Globus pallidus (tissue), 1 donor: ENCODE results near the gene LHFPL6.

Source experiments
- DNase-seq: peaks from one replicate; pipeline ENCODE4 v3.0.0-alpha.2; 2015; ENCODE audit warnings: low spot score

Gene LHFPL6

DNA sequence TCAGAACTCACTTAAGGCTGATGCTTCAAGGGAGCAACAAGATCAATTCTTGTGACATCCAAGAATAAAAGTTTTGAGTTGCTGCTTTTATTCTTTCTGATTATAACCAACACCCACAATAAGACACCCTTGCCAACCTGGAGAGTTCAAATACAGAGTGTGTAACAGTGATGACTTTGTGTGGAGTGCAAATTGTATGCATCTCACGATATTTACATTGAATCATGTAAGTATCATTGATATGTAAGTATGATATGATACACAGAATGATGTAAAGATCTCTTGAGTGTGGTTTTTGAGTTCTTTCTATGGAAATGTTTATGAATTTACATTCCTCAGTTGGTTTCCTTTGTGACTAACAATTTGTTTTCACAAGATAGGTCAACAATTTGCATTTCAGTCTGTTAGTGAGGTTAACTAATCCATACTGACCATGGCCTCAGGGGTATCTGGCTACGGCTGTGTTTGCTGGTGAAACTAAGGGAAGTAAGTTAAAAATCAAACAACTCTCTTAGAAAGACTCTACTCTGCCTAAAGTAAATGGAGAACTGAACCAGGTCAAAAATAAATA, 12.4 kb downstream of the LHFPL6 start:
- no peak for DNase-seq

DNA sequence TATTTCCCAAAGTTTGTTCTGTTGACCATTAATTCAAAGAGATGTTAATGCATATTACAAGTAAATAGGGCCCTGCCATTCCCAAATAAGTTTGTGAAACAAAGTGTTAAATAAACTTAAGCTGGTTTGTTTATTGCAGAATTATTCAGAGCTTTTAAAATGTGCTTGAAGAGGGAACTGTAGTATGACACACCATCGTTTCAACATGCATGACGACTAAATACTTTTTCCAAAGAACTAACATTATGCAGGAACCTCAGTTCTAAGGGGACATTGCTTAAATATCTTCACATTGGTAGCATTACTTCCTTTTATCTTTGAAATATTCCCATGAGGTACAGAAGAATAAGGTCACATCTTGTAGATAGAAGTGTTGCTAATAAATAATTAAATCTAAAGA, 14.6 kb downstream of the LHFPL6 start:
- DNase-seq = no peak

DNA sequence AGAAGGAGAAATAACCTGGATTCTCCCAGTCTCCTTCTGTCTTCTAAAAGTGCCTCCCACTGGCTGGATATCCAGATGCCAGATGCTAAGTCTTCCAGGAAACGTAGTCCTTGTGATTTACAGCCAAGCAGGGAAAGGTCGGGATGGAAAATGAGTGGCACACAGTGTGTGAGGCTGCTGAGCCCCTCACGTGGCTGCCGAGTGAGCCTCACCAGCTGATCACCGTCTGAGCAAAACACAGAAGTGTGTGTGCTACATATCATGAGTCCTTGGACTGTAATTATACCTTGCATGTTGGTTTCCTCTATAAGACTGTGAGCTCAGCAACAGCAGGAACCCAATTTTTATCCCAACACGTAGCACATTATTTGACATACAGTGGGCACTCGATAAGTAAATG, 15.1 kb downstream of the LHFPL6 start:
- DNase-seq = no peak

DNA sequence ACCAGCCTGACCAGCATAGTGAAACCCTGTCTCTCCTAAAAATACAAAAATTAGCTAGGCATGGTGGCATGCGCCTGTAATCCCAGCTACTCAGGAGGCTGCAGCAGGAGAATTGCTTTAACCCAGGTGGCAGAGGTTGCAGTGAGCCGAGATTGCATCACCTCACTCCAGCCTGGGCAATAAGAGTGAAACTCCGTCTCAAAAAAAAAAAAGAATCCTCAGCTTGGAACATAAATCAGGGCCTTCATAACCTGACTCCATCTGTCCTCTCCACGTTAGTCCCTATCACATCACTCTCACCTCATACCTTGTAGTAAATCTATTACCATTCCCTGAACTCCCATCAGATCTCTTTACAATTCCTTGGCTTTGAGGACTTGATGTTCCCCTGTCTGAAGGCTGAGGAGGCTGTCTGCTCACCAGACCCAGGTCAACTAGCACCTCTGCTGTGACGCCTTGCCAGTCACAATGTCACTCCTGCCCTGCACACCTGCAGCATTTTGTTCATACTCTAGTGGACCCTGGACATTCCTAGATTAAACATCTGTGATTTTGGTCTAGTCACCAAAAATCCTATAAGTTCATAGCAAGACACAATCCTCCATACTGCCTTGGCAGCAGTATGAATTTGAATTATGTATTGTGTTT, 15.9 kb downstream of the LHFPL6 start:
- no peak for DNase-seq

DNA sequence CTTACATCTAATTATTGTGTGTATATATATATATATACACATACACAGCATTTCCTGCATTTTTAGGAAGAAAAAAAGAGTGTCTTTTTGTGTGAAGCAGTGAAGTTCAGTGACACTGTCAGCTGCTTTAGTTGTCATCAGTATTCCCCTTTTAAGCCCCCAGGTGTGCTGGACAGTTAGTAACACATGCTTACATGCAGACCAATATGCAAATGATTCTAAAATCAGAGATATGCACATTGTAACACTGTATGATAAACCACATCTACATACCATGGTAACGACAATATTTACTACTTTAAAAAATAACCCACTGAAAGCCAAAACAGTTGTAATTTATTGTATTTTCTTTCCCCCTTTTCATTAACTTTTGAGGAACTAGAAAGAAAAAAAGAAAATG, 16.8 kb downstream of the LHFPL6 start:
- no peak for DNase-seq

DNA sequence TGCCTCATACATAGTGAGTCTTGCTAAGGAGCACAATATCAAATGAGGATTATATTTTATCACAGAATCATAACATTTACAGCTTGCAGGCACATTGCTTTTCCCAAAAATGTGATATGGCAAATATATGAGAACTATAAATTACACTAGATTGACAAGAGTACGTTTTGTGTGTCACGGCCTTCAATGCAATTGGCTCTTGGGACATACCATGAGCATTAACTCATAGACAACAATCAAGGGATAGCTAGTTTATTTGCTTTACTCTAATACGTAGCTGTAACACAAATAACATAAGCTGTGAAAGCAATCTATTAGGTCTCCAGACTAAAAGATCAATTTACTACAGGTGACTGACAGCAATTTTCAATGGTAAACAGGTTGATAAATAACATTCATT, 17.8 kb downstream of the LHFPL6 start:
- DNase-seq = no peak

DNA sequence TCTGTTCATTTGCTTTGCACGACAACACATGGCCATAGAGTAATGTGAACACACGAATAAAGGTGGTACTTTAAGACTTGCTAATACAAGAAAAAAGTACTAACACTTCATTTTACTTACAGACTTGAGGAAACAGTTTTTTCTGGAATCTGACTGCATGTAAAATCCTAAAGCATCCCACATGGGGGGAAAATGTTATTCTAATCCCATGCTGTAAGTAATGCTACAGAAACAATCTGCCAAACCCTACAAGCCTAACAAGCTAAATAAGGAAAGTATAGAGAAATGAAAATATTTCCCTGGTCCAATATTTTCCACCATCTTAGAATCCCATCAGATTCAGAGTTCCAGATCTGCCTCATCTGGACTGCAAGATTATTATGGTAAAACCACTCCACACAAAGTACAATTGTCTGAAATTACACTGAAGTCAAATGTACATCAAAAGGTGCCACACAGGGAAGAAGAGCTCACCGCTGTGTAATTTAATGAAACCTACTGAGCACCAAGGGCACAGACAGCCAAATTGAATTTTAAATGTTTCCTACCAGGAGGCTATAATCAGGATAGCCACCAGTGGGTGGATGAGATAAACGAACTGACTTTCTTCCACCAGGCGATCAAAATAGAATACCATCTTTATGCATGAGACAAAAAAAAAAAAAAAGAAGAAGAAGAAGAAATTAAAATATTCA, 22.0 kb downstream of the LHFPL6 start:
- no peak for DNase-seq

DNA sequence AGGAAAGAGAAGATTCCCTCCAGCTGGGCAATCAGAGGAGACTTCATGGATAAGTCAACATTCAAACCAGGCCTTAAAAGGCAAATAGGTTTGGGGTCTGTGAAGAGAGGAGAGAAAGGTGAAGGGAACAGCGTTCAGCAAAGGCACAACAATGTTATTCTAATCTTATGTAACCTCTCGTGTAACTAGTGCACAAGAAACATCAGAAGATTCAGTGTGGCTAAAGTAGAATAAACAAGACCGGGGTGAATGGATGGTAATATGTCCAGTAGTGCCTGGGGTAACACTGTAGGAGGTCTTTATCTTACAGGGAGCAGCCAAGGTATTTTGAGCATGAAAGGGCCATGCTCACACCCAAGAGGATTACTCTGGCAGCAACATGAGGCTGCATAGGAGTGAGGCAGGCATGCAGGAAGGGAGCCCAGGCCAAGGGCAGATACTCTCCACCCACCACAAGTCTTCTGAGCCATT, 24.1 kb downstream of the LHFPL6 start:
- DNase-seq = no peak

DNA sequence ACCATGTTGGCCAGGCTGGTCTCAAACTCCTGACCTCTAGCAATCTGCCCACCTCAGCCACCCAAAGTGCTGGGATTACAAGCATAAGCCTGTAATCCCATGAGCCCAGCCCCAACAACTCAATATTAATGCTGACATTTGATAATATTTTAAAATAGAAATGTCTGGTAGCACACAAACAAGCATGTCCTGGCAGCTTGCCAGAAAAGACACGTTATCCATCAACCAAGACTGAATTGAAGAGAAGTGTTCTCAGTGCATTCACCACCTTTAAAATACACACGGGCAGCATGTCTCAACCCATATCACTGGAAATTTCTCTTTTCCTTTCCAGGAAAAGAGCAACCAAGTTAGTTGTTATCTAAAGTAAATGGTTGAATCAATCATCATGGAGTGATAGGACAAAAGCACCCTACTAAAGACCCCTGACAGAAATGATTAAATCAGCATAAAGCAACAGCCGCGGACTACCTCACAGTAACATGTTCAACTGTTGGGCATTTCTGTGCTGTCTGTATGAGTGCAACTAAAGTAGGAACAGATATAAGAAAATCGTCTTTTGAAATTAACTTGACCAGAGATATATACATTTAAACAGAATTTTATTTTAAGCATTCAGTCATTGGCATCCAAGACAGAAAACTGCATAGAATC, 25.0 kb downstream of the LHFPL6 start:
- no peak for DNase-seq

DNA sequence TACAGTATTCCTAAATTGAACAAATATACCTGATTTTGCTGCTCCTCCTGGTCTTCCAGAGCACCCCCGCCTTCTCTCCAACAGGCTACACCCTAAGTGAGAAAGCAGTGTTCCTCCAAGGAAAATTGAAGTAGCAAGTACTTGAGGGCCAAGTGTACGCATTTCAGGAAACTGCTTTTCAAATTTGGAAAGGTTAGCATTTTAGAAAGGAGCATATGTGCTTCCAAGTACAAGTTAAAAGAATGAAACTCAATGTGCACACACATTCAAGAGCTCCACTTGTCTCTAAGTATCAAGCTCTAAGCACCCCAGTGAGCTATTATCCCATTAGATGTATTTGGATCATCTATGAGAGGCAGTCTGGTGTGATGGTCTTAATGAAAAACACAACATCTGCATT, 25.8 kb downstream of the LHFPL6 start:
- no peak for DNase-seq

DNA sequence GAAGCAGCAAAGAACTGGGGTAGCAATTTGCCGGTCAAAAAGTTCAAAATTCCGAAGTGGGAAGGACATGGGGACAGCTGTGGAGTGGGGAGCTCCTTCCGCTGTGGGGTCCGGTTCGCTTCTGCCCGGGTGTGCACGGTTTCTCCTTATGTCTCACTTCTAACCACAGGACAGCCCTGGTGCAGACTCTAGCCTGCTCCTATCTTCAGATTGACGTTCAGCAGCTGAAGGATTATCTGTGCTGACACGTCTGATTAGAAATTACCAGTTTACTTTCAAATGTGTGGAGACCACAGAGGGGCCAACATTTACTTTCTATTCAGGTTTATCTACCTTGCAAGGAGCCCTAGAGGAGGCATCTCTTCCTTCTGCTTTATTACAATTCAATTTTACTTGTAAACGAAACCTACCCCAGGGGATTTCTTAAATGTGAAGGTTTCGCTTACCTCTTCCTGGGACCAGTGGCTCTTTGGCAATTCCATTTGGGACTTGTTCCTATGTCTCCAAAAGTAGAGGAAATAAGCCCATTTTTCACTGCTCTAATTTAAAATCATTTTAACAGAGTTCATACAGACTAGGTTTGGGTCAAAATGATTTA, 27.3 kb downstream of the LHFPL6 start:
- DNase-seq = no peak

DNA sequence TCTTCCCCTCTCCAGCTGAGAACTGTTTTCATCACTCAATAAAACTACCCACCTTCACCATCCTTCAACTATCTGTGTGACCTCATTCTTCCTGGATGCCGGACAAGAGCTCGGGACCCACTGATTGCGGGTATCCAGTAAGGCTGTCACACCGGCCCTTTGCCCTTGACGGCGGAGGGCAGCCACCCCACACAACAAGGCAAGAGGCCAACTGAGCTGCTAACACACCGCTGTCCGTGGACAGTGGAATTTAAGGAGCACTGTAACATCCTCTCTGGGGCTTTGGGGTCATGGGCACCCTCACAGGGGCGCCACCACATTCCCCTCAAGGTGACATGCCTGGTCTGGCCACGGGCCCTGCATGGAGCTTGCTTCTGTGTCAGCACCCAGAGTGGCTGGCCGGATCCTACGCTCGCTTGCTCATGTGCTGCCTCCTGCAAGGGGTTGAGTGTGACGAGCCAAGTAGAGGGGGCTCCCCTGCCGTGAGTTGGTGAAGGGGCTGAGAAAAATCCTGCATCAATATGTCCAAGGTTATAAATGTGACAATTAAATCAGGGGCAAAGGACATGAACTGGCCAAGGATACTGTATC, 31.4 kb downstream of the LHFPL6 start:
- no peak for DNase-seq

DNA sequence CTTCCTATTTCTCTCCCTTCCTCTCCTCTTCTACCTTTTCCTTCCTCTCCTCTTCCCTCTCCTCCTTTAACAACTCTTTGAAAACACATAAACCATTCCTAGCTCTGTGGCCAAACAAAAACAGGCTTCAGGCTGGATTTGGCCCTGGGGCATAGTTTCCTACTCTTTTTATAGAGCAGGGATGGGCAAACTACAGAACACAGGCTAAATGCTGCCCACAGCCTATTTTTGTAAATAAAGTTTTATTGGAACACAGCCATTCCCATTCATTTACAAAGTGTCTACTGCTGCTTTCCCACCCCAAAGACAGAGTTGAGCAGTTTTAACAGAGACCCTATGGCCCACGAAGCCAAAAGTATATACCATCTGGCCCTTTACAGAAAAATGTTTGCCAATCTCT, 35.4 kb downstream of the LHFPL6 start:
- DNase-seq = no peak

DNA sequence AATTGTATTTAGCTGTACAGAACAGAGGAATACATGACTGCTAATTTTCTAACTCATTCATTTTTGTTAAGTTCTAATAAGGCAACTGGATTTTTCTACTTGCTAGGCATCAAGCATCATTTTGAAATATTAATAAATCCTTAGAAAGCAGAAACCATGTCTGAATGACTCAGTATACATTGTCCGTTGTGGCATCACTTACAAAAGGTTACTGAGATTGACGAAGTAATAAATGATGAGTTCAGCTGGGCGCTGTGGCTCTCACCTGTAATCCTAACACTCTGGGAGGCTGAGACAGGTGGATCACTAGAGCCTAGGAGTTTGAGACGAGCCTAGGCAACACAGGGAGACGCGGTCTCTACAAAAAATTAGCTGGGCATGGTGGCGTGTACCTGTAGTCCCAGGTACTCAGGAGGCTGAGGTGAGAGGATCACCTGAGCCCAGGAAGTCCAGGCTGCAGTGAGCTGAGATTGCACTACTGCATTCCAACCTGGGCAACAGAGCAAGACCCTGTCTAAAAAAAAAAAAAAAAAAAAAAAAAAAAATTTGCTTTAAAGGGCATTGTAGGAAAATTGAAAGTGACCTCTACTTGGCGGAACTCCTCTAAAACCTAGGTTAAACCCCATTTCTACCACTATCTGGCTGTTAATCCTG, 36.6 kb downstream of the LHFPL6 start:
- DNase-seq = no peak

DNA sequence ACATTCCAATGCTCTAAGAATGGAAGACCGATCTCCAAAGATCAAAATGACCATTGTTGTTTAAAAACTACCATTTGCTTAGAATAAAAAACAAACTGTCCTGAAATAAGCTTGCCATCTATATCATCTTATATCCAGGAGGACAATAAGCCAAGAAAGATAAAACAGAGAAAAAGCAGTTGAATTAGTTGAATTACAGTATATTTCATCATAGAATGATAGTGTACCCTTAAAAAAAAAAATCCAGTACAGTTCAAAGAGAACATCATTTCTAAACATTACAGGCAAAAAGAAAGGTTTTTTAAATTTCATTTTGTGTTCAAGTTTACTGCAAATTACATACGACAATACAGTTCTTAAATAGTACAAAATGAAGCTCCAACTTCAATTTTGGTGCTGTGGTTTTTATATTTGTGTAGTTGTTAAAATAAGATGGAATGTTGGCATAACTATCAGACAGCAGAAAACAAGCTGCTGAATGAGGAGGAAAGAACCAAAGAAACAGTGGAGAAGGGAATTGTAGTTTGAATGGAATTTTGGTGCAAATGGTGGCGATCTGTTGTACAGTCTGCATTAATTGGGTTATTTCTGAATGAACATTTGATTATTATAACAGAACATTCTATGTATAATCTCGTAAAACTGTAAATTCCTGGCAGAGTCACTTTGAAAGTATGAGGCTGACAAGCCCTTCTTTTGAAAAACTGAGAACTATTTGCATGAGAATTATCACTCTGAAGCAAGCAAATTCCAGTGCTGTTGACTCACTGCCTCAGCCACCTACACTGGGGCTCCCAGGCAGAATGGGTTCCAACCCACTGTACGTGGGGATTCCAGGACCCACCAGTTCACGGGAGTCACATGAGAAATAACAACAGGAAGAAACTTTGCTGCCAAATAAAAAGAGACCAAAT, 37.7 kb downstream of the LHFPL6 start:
- no peak for DNase-seq

DNA sequence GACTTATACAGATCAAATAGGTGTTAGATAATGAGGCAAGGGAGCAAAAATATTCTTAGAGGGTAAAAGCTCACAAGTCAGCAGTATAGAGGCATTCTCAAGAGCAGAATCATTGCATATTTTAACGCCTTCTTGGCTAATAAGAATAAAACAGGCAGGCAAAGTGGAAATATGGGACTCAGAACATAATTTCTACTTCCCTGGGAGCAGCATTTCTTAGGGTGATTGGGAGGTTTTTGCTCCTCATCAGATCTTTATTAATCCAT, 39.6 kb downstream of the LHFPL6 start:
- DNase-seq = no peak

DNA sequence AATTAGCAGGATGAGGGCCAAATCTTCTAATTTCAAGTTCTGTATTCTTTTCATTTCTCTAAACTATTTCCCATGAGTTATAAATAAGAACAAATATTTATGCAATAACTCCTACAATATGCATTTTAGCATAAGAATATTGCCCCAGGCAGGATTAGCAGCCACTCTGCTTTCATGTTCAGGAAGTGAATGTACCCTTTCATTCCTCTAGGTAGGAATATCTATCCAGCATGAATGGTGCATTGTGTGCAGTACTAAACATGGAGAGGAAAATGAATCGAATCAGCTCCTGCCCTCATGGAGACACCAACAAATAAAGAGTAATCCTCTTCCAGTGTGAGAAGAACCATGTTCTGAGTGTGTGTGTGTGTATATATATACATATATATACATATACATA, 41.0 kb downstream of the LHFPL6 start:
- no peak for DNase-seq

DNA sequence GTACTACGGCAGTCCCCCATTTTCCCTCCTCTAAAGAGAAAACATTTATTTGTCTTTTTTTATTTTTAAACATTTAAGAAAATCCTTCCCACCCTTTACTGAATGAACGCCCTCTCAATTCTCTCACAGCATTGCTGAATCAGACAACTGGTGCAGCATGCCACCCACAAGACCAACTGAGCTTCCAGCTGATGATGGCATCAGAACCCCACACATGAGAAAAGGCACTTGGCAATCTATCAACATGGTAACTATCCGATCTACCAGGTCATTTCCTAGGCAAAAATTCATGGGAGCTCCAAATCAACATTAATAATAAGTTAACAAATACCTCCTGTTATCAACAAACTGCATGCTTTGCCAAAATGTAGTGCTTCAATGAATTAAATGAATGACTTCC, 43.1 kb downstream of the LHFPL6 start:
- DNase-seq = no peak

DNA sequence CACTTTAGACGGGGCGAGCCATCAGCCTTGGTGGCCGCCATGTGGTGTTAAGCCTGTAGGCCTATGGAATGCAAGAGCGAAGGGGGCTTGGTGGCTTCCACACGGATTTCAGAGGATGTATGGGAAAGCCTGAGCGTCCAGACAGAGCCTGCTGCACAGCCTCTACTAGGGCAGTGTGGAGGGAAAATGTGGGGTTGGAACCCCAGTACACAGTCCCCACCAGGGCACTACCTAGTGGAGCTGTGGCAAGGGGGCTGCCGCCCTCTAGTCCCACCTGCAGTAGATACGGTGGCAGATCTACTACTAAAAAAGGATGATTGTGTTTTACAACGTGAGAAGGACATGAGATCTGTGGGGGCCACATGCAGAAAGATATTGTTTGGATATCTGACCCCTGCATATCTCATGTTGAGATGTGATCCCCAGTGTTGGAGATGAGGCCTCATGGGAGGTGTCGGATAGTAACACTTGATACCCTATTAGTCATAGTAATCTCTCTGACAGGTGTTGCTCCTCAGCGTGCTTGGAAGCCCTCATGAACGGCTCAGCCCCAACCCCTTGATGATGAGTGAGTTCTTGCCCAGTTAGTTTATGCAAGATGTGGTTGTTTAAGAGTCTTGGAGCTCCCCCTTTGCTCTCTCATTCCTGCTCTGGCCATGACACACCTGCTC, 45.6 kb downstream of the LHFPL6 start:
- DNase-seq = no peak

DNA sequence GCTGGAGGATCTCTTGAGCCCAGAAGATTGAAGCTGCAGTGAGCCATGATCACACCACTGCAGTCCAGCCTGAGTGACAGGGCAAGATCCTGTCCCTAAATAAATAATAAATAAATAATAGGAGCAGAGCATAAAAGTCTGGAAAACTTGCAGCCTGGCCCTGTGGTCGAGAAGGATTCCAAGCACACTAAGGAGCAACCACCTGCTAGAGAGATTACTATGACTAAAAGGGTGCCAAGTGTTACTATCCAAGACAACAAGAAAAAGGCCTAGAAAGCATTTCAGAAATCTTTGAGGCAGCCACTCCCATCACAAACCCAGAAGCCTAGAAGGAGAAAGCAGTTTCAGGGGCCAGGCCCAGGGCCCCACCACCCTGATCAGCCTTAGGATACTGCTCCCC, 46.1 kb downstream of the LHFPL6 start:
- no peak for DNase-seq
